Progenitor cell of endocrine pancreas (in vitro differentiated cells): Measurements from ENCODE around the gene METTL16. TPM values are rescaled to one million over a fixed set of nuclear protein-coding genes. Genes with fewer than 3 reads are reported as not detected.
A peak's percentile ranks its signal among the peaks of the same experiment; 100 is the strongest.

Experiments used
- DNase-seq: peaks from one replicate; pipeline ENCODE4 v3.0.0; 2021; ENCODE audit warnings: low spot score; ENCODE audit not compliant: unreplicated experiment
- H3K27ac Mint-ChIP-seq: 2 replicates; pipeline ENCODE4 v1.8.0; 2021; ENCODE audit warnings: mild to moderate bottlenecking, moderate library complexity, mixed read lengths
- H3K27me3 Mint-ChIP-seq: 2 replicates; pipeline ENCODE4 v1.8.0; 2021; ENCODE audit warnings: mixed read lengths
- H3K36me3 Mint-ChIP-seq: 2 replicates; pipeline ENCODE4 v1.8.0; 2022; ENCODE audit warnings: mixed read lengths; ENCODE audit not compliant: insufficient read depth
- H3K4me1 Mint-ChIP-seq: 2 replicates; pipeline ENCODE4 v1.8.0; 2021; ENCODE audit warnings: low read depth, mixed read lengths
- H3K4me3 Mint-ChIP-seq: 2 replicates; pipeline ENCODE4 v1.8.0; 2021; ENCODE audit warnings: low read depth, mild to moderate bottlenecking, moderate library complexity, mixed read lengths
- H3K9me3 Mint-ChIP-seq: 2 replicates; pipeline ENCODE4 v1.8.0; 2021; ENCODE audit warnings: low read depth, mixed read lengths
- CTCF ChIP-seq: fragments of 200-600 bp; sonication (generic); IDR thresholded peaks from one replicate; pipeline ENCODE4 v1.5.0; 2021; ENCODE audit warnings: antibody characterized with exemption, mild to moderate bottlenecking; ENCODE audit not compliant: unreplicated experiment
- total RNA-seq: library from RNA; stranded (reverse); gene quantifications from 2 replicates; pipeline ENCODE4 v1.2.1, GENCODE V29; 2021

METTL16 gene
- total RNA-seq, 1 donor from 2014 or later, result 43.8 TPM

GRCh38 chr17:2427910-2428309 lies 83.8 kb downstream of the METTL16 start:
- Mint-ChIP-seq H3K27me3 (no peaks in the 10 kb centered on the region), H3K27ac (no peak overlapping the region), H3K36me3 (peaks cover 16% of the 10 kb centered on the region), H3K9me3 (no peaks in the 10 kb centered on the region), H3K4me1 (no peaks in the 10 kb centered on the region), H3K4me3 (no peak overlapping the region)
- TF ChIP-seq CTCF, result no peak
- no peak for DNase-seq

- peaks cover 12% of the 10 kb centered on the region for H3K36me3 Mint-ChIP-seq
- no peak for TF ChIP-seq CTCF
Observed at GRCh38 chr17:2427215-2427614, 84.5 kb downstream of the METTL16 start.

GRCh38 chr17:2423271-2423670 lies 88.4 kb downstream of the METTL16 start:
- DNase-seq, result no peak
- Mint-ChIP-seq H3K36me3 (peaks cover 15% of the 10 kb centered on the region), H3K27ac (no peak overlapping the region), H3K4me3 (no peak overlapping the region), H3K9me3 (no peaks in the 10 kb centered on the region), H3K27me3 (no peaks in the 10 kb centered on the region), H3K4me1 (no peaks in the 10 kb centered on the region)
- no peak for TF ChIP-seq CTCF

More at GRCh38 chr17:2427215-2427614, 84.5 kb downstream of the METTL16 start:
- Mint-ChIP-seq H3K27ac (no peak overlapping the region), H3K4me1 (no peaks in the 10 kb centered on the region), H3K9me3 (no peaks in the 10 kb centered on the region), H3K4me3 (no peak overlapping the region), H3K27me3 (no peaks in the 10 kb centered on the region)
- DNase-seq, result no peak

- TF ChIP-seq CTCF, result peak; percentile 19
- DNase-seq, result no peak
- H3K4me1 Mint-ChIP-seq, result no peaks in the 10 kb centered on the region
- no peaks in the 10 kb centered on the region for H3K27me3 Mint-ChIP-seq
- peaks cover 13% of the 10 kb centered on the region for H3K36me3 Mint-ChIP-seq
- H3K9me3 Mint-ChIP-seq, result no peaks in the 10 kb centered on the region
- H3K27ac Mint-ChIP-seq, result no peak overlapping the region
- no peak overlapping the region for H3K4me3 Mint-ChIP-seq
Observed at GRCh38 chr17:2421315-2422147, 90.2 kb downstream of the METTL16 start.

GRCh38 chr17:2420176-2420575 lies 91.5 kb downstream of the METTL16 start:
- no peak for TF ChIP-seq CTCF
- Mint-ChIP-seq H3K4me3 (no peak overlapping the region), H3K27me3 (no peaks in the 10 kb centered on the region), H3K4me1 (no peaks in the 10 kb centered on the region), H3K27ac (no peak overlapping the region), H3K9me3 (no peaks in the 10 kb centered on the region), H3K36me3 (peaks cover 9% of the 10 kb centered on the region)
- no peak for DNase-seq
